ENCODE measurements around the gene SHLD3.

DNA sequence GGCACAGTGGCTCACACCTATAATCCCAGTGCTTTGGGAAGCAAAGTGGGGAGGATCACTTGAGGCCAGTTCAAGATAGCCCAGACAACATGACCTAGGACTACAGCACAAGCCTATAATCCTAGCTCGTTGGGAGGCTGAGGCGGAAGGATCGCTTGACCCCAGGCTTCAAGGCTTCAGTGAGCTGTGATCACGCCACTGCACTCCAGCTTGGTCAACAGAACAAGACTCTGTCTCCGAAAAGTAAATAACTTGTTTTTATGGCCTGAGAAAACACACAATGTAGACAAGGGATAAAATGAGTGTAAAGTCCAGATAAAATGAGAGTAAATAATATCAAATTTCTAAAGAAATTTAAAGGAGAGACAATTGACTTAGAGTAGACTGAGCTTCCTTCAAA is 26.3 kb downstream of the SHLD3 start:
- TF ChIP-seq POLR2AphosphoS5 (IDR thresholded peaks at IDR 0.05; ENCODE audit: borderline replicate concordance, low read depth, low read length) (no peak), EZH2 (IDR thresholded peaks at IDR 0.05) (no peak)
